Endothelial cell of umbilical vein (primary cell): ENCODE data around the gene LRRC42.

Experiments used
- EZH2 ChIP-seq: IDR thresholded peaks from 2 replicates; pipeline ENCODE4 v1.6.1; 2012; ENCODE audit warnings: borderline replicate concordance, low read depth, mild to moderate bottlenecking, moderate library complexity, low read length, inconsistent platforms; ENCODE audit not compliant: severe bottlenecking
- FOS ChIP-seq: IDR thresholded peaks from 2 replicates; pipeline ENCODE4 v1.6.1; 2011; ENCODE audit warnings: mild to moderate bottlenecking, low read length, moderate library complexity, borderline replicate concordance; ENCODE audit not compliant: insufficient read depth
- GATA2 ChIP-seq: IDR thresholded peaks from 2 replicates; pipeline ENCODE4 v1.7.0; 2011; ENCODE audit warnings: low read depth, mild to moderate bottlenecking, moderate library complexity, mixed read lengths, low read length; ENCODE audit not compliant: insufficient read length, insufficient read depth
- JUN ChIP-seq: IDR thresholded peaks from 2 replicates; pipeline ENCODE4 v1.6.1; 2011; ENCODE audit warnings: borderline replicate concordance, low read depth; ENCODE audit not compliant: insufficient read length, insufficient read depth
- MYC ChIP-seq: IDR thresholded peaks from one replicate; pipeline ENCODE4 v1.6.1; 2011; ENCODE audit warnings: mild to moderate bottlenecking, low read depth, low read length
- POLR2A ChIP-seq: IDR thresholded peaks from 2 replicates; pipeline ENCODE4 v1.6.1; 2012; ENCODE audit warnings: low read depth, mild to moderate bottlenecking, control low read depth, low read length
- POLR2AphosphoS5 ChIP-seq: IDR thresholded peaks from 2 replicates; pipeline ENCODE4 v1.6.1; 2012; ENCODE audit warnings: low read depth, mild to moderate bottlenecking, control low read depth, low read length, moderate library complexity; ENCODE audit not compliant: insufficient read depth
- TF ChIP-seq, protein P1 (sequence below), 2 donors: IDR thresholded peaks; 1 replicate in 1 of 2; 2 replicates in 1 of 2; pipeline ENCODE4 v1.5.1; 2011; ENCODE audit warnings: low read length in 2 of 2, mild to moderate bottlenecking in 2 of 2, moderate library complexity in 2 of 2, control low read depth in 1 of 2, inconsistent platforms in 1 of 2, low read depth in 1 of 2; ENCODE audit not compliant: insufficient read depth in 1 of 2; ENCODE audit errors: extremely low read depth in 1 of 2
- TF ChIP-seq, protein P2 (sequence below): IDR thresholded peaks from 2 replicates; pipeline ENCODE4 v1.6.1; 2011; ENCODE audit not compliant: insufficient read depth, insufficient read length

DNA sequence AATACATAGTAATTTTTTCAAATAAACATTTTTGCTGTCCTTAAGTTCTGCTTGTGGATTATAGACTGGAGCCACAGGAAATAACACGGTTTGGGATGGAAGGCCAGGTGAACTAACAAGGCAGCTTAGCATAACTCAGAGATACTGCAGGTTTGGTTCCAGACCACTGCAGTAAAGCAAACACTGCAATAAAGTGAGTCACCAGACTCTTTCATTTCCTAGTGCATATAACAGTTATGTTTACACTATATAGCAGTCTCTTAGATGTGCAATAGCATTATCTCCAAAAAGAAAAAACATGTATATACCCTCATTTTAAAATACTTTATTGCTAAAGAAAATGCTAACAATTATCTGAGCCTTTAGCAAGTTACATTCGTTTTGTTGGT lies 22.0 kb downstream of the LRRC42 start:
- TF ChIP-seq, protein P1, sequence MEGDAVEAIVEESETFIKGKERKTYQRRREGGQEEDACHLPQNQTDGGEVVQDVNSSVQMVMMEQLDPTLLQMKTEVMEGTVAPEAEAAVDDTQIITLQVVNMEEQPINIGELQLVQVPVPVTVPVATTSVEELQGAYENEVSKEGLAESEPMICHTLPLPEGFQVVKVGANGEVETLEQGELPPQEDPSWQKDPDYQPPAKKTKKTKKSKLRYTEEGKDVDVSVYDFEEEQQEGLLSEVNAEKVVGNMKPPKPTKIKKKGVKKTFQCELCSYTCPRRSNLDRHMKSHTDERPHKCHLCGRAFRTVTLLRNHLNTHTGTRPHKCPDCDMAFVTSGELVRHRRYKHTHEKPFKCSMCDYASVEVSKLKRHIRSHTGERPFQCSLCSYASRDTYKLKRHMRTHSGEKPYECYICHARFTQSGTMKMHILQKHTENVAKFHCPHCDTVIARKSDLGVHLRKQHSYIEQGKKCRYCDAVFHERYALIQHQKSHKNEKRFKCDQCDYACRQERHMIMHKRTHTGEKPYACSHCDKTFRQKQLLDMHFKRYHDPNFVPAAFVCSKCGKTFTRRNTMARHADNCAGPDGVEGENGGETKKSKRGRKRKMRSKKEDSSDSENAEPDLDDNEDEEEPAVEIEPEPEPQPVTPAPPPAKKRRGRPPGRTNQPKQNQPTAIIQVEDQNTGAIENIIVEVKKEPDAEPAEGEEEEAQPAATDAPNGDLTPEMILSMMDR (IDR thresholded peaks at IDR 0.05; ENCODE audit: extremely low read depth in 1 of 2, insufficient read depth in 1 of 2, low read depth in 1 of 2, low read length in 2 of 2): no peak
- no peak for TF ChIP-seq POLR2A
- no peak for TF ChIP-seq EZH2
- no peak for TF ChIP-seq POLR2AphosphoS5
- TF ChIP-seq JUN: no peak
- no peak for TF ChIP-seq GATA2
- no peak for TF ChIP-seq MYC
- peak; percentile 41 for TF ChIP-seq FOS
- TF ChIP-seq, protein P2, sequence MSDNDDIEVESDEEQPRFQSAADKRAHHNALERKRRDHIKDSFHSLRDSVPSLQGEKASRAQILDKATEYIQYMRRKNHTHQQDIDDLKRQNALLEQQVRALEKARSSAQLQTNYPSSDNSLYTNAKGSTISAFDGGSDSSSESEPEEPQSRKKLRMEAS: no peak
